BJ (cell line): Measurements from ENCODE around the gene KCNN1. TPM values are rescaled to one million over a fixed set of nuclear protein-coding genes. Genes with fewer than 3 reads are reported as not detected.

Experiments used
- CTCF ChIA-PET: fragments of 350-600 bp; formaldehyde crosslinking; extraction: SDS; loops from one replicate; lab custom pipeline; 2021; ENCODE audit warnings: antibody characterized with exemption, inconsistent platforms; lab: Yijun Ruan, JAX
- POLR2A ChIA-PET: fragments of 300-600 bp; sonication (Branson Sonifier 250); formaldehyde crosslinking; extraction: SDS; loops from one replicate; lab custom pipeline; 2021; ENCODE audit warnings: antibody characterized with exemption; lab: Charles Lee
- DNase-seq: peaks from one replicate; pipeline ENCODE4 v3.0.0-alpha.2; 2011; ENCODE audit warnings: low read depth
- H3K27me3 ChIP-seq: 2 replicates; pipeline ENCODE4 v1.6.0; 2011; ENCODE audit warnings: low read length; ENCODE audit not compliant: control insufficient read depth, insufficient read depth
- H3K36me3 ChIP-seq: 2 replicates; pipeline ENCODE4 v1.5.1; 2011; ENCODE audit warnings: low read length; ENCODE audit not compliant: control insufficient read depth, insufficient read depth
- H3K4me3 ChIP-seq: 2 replicates; pipeline ENCODE4 v1.5.1; 2011; ENCODE audit warnings: low read depth, mild to moderate bottlenecking, control low read depth, low read length
- CTCF ChIP-seq: IDR thresholded peaks from 2 replicates; pipeline ENCODE4 v1.5.1; 2011; ENCODE audit warnings: low read depth, mild to moderate bottlenecking, control low read depth, inconsistent platforms, low read length, moderate library complexity; ENCODE audit not compliant: insufficient read depth
- polyA plus RNA-seq: library from polyadenylated mRNA; depleted of rRNA; stranded (reverse); fragments of >200 nt; gene quantifications from 2 replicates; pipeline ENCODE4 v1.2.3, GENCODE V29; 2011

The KCNN1 gene
- polyA plus RNA-seq, 1 experiment, result 0.06 TPM

DNA sequence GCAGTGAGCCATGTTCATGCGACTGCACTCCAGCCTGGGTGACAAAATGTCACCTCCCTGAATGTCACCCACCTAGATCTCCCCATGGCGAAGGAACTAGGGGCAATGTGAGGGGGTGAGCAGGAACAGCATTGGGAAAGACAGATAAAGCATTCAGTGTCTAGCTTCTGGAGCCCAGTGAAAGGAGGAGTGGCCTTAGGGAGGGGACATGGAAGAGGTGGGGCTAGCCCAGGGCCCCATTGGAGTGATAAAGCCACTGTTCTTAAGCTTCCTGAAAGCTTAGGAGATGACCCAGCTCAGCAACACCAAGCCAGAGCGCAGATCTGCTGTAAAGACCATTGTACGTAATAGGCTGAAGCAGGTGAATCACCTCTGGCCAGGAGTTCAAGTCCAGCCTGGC is 13.0 kb upstream of the KCNN1 start:
- no peak overlapping the region for H3K4me3 ChIP-seq
- POLR2A ChIA-PET, result no interaction called here
- no peak for DNase-seq
- no peak for TF ChIP-seq CTCF
- H3K27me3 ChIP-seq, result peaks cover 45% of the 10 kb centered on the region
- no peaks in the 10 kb centered on the region for H3K36me3 ChIP-seq
- CTCF ChIA-PET, result interaction anchor here (2.3 to 3.6 kb wide), 2 partner anchors 16 to 43 kb away, joined by 11 to 16 read pairs; no protein-coding TSS in a partner anchor

DNA sequence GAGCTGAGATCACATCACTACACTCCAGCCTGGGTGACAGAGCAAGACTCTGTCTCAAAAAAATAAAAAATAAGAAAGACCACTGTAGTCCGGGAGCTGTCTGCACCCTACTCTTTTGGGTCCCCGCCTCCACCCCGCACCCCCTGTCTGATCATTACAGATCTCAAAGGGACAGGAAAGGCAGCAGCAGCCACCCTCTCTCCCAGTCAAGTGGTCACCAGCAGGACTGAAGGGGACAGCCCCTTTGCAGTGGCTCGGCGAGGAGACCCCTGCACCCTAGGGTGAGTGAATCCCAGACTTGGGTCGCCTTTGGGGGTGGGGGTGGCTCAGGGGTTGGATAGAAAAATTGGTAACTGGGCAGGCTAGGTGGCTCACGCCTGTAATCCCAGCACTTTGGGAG is 12.5 kb upstream of the KCNN1 start:
- ChIA-PET CTCF (interaction anchor here (2.3 to 3.6 kb wide), 2 partner anchors 16 to 43 kb away, joined by 11 to 16 read pairs; no protein-coding TSS in a partner anchor), POLR2A (no interaction called here)
- peaks cover 43% of the 10 kb centered on the region for H3K27me3 ChIP-seq
- TF ChIP-seq CTCF, result no peak
- H3K36me3 ChIP-seq, result no peaks in the 10 kb centered on the region
- no peak overlapping the region for H3K4me3 ChIP-seq
- no peak for DNase-seq

- POLR2A ChIA-PET, result no interaction called here
- no peaks in the 10 kb centered on the region for H3K36me3 ChIP-seq
- H3K27me3 ChIP-seq, result peaks cover 22% of the 10 kb centered on the region
- no peak for TF ChIP-seq CTCF
- CTCF ChIA-PET, result interaction anchor here (3.2 kb wide), 1 partner anchor 19 kb away, joined by 12 read pairs; no protein-coding TSS in a partner anchor
- no peak for DNase-seq
- no peak overlapping the region for H3K4me3 ChIP-seq
Measured at GRCh38 chr19:17957149-17957849, 9.6 kb upstream of the KCNN1 start.

- ChIA-PET POLR2A (no interaction called here), CTCF (interaction anchor here (3.2 kb wide), 1 partner anchor 20 kb away, joined by 12 read pairs; no protein-coding TSS in a partner anchor)
- H3K27me3 ChIP-seq, result peaks cover 16% of the 10 kb centered on the region
- no peak overlapping the region for H3K4me3 ChIP-seq
- no peak for TF ChIP-seq CTCF
- no peaks in the 10 kb centered on the region for H3K36me3 ChIP-seq
- DNase-seq, result no peak
Measured at GRCh38 chr19:17957885-17958284, 9.0 kb upstream of the KCNN1 start.

DNA sequence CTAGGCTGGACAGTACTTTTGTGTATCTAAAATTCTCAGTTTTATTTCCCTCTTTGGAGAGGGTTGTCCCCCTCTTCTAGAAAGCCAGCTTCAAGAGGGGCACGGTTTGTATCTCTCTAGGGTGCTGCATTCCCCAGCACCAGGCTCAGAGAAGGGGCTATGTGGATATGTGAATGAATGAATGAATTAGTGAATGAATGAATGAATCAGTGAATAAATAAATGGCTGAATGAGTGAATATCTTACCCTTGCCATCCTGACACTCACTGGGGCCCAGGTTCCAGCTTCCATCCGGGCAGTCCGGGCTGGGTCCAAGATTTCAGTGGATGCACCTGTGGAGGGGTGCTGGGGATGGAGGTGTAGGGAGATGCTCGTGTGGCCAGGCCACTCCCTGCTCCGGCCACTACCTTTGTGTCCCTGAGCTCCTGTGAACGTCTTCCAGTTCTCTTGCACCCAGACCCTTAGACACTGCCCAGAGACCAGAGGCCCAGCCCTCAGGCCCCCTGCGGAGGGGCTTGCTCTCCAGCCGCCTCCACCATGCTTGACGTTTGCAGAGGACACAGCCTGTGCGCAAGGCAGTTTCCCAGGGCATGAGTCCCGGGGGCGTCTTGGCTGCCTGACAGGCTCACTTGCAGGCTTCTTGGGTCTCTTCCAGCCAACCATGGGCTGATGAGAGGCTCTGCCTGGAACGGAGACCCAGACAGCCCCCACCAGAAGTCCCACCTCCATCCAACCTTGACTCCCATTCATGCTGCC is 2.8 kb upstream of the KCNN1 start:
- no peaks in the 10 kb centered on the region for H3K36me3 ChIP-seq
- peaks cover 32% of the 10 kb centered on the region for H3K27me3 ChIP-seq
- DNase-seq, result no peak
- CTCF ChIA-PET, result interaction anchor here (0.6 to 2.3 kb wide), 4 partner anchors 26 to 178 kb away, joined by 3 to 9 read pairs (median 4); partner anchors contain the start of gene INSL3
- H3K4me3 ChIP-seq, result no peak overlapping the region
- TF ChIP-seq CTCF, result no peak
- POLR2A ChIA-PET, result no interaction called here
